ENCODE data around the gene TRMT61A. TPM values are rescaled to one million over a fixed set of nuclear protein-coding genes. Genes with fewer than 3 reads are reported as not detected.

Gene TRMT61A
- total and polyA plus RNA-seq, 2 of the 4 experiments (the other 2 are of a cell fraction), result 5.7 to 16.2 TPM

DNA sequence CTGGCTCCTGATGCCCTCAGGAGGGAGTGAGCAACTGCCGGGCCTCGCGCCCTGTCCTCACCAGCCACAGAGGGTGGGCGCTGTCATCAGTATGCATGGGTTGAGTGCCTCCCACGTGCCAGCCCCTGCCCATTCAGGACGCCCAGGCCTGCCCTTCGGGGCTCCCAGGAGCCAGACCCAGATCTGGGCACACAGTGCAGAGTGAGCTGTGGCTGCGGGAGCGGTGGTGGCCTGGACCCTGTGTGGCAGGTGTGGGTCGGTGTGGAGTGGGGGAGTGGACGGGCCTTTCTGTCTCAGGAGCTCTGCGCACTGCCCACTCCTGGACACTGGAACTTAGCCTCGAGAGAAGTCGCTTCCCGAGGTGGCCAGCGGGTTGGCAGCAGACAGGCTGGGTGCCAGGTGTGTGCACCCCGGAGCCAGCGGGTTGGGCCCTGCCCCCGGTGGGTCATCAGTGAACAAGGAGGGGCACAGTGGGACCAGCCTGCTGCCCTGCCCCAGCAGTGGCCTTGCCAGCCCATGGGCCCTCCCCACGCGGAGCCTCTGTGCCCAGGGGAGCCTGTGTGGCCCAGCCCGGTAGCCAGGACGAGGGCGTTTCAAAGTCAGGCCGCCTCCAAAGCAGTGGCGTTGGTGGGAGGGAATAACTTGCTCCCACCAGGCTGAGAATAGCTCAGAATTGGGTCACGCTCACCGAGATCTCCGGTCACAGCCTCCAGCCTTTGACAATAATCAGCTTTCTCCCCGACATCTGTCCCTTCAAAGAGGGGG lies 9.5 kb downstream of the TRMT61A start:
- peaks cover 7% of the 10 kb centered on the region; the same call in 1 of the 2 replicates for H3K36me3 ChIP-seq (ENCODE audit: control insufficient read depth, insufficient read depth, low read length)
- no peak overlapping the region for H2BK15ac ChIP-seq (ENCODE audit: low read depth, low read length)
- H2BK5ac ChIP-seq (ENCODE audit: low read depth, low read length, poor library complexity, severe bottlenecking), result no peak overlapping the region
- POLR2A ChIA-PET (ENCODE audit: unreplicated experiment), result no interaction called here
- no peaks in the 10 kb centered on the region; a peak in 1 of 4 replicates for H3K79me1 ChIP-seq (ENCODE audit: low read depth in 1 of 2, low read length in 2 of 2)
- no peak overlapping the region for H4K5ac ChIP-seq (ENCODE audit: low read depth, low read length)
- H3K4ac ChIP-seq (ENCODE audit: low read depth, low read length), result no peak overlapping the region; the same call in 1 of the 2 replicates
- no peak overlapping the region for H4K8ac ChIP-seq (ENCODE audit: low read depth in 2 of 2, low read length in 2 of 2)
- dilution Hi-C loops (cut with HindIII; ENCODE audit: low sequenced_read_pairs, unreplicated experiment), result no loop called here
- no peak overlapping the region for H3K4me2 ChIP-seq (ENCODE audit: low read depth, low read length)
- in situ Hi-C loops (cut with MboI; ENCODE audit: low sequenced_read_pairs), result no loop called here
- 76% methylated on average over 16 of the region's 30 CpGs; no CpG with 5 or more reads in 1 of the 2 experiments for WGBS, 2 experiments (ENCODE audit: extremely low coverage in 2 of 2, insufficient read length in 1 of 2)
- no peak overlapping the region for H2AK9ac ChIP-seq (replicated peaks; ENCODE audit: low read depth, low read length, poor library complexity)
- no peak overlapping the region; the same call in 1 of the 2 replicates for H3K56ac ChIP-seq (ENCODE audit: extremely low read depth, insufficient read depth, low read length)
- no peaks in the 10 kb centered on the region for H4K20me1 ChIP-seq (ENCODE audit: insufficient read depth, low read length)
- H3K9ac ChIP-seq (ENCODE audit: low read depth, low read length), result no peak overlapping the region
- H3K9me1 ChIP-seq (ENCODE audit: insufficient read depth, low read length), result no peaks in the 10 kb centered on the region
- H3K4me3 ChIP-seq (ENCODE audit: insufficient read depth, low read depth, low read length), result no peak overlapping the region
- peak overlapping the region; percentile 91; the same call in 1 of the 2 replicates for H2AK5ac ChIP-seq (ENCODE audit: low read depth, low read length)
- H2BK120ac ChIP-seq (ENCODE audit: low read depth, low read length), result no peak overlapping the region
- H3K27ac ChIP-seq (ENCODE audit: insufficient read depth, low read length), result no peak overlapping the region
- intact Hi-C loops (cut with micrococcal nuclease), result no loop called here
- H3K23ac ChIP-seq (ENCODE audit: low read depth, low read length), result no peak overlapping the region
- H2AFZ ChIP-seq (replicated peaks; ENCODE audit: low read length, poor library complexity), result no peak overlapping the region
- no peaks in the 10 kb centered on the region for H3K27me3 ChIP-seq (ENCODE audit: control insufficient read depth, insufficient read depth, low read length)
- H3K9me3 ChIP-seq (ENCODE audit: control insufficient read depth, insufficient read depth, low read length), result no peaks in the 10 kb centered on the region
- no peak overlapping the region for H4K91ac ChIP-seq (ENCODE audit: insufficient read depth, low read depth, low read length)
- no peak overlapping the region for H3K14ac ChIP-seq (replicated peaks; ENCODE audit: low read depth, low read length)
- CTCF ChIA-PET, result no interaction called here
- TF ChIP-seq RAD21 (IDR thresholded peaks at IDR 0.05; ENCODE audit: low read length) (no peak), MXI1 (IDR thresholded peaks at IDR 0.05; ENCODE audit: borderline replicate concordance, low read depth, low read length) (no peak), FOS (IDR thresholded peaks at IDR 0.05; ENCODE audit: low read depth, low read length) (no peak), POLR2A (IDR thresholded peaks at IDR 0.05; ENCODE audit: low read depth, low read length) (no peak), RFX5 (IDR thresholded peaks at IDR 0.05; ENCODE audit: low read depth, low read length) (no peak)
- TF ChIP-seq, protein P1, sequence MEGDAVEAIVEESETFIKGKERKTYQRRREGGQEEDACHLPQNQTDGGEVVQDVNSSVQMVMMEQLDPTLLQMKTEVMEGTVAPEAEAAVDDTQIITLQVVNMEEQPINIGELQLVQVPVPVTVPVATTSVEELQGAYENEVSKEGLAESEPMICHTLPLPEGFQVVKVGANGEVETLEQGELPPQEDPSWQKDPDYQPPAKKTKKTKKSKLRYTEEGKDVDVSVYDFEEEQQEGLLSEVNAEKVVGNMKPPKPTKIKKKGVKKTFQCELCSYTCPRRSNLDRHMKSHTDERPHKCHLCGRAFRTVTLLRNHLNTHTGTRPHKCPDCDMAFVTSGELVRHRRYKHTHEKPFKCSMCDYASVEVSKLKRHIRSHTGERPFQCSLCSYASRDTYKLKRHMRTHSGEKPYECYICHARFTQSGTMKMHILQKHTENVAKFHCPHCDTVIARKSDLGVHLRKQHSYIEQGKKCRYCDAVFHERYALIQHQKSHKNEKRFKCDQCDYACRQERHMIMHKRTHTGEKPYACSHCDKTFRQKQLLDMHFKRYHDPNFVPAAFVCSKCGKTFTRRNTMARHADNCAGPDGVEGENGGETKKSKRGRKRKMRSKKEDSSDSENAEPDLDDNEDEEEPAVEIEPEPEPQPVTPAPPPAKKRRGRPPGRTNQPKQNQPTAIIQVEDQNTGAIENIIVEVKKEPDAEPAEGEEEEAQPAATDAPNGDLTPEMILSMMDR (conservative IDR thresholded peaks at IDR 0.05; ENCODE audit: low read depth, low read length), result no peak
- TF ChIP-seq, protein P2, sequence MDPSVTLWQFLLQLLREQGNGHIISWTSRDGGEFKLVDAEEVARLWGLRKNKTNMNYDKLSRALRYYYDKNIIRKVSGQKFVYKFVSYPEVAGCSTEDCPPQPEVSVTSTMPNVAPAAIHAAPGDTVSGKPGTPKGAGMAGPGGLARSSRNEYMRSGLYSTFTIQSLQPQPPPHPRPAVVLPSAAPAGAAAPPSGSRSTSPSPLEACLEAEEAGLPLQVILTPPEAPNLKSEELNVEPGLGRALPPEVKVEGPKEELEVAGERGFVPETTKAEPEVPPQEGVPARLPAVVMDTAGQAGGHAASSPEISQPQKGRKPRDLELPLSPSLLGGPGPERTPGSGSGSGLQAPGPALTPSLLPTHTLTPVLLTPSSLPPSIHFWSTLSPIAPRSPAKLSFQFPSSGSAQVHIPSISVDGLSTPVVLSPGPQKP (IDR thresholded peaks at IDR 0.05; ENCODE audit: borderline replicate concordance, low read depth, low read length), result no peak
- H2BK20ac ChIP-seq (ENCODE audit: low read depth, low read length), result no peak overlapping the region
- DNase-seq, result no peak
- no TSS peak for BruUV-seq (replicated peaks)
- H3K4me1 ChIP-seq (ENCODE audit: control insufficient read depth, insufficient read depth, low read length), result peaks cover 25% of the 10 kb centered on the region
- H3K18ac ChIP-seq (ENCODE audit: low read depth, low read length), result no peak overlapping the region
- no peak for ATAC-seq (ENCODE audit: low read depth)
